ENCODE measurements around the gene WDR11.
"Not testable (repeated sequence)": the region's sequence is repeated elsewhere in the genome, so short reads cannot be mapped to it uniquely, and the experiment has no call there.

The WDR11 gene

GRCh38 chr10:120838941-120839340, 12.2 kb upstream of the WDR11 start:
- no peak for DNase-seq

- DNase-seq = no peak
These were observed 9.5 kb upstream of the WDR11 start for GRCh38 chr10:120841522-120842189.

GRCh38 chr10:120854388-120854787, 3.2 kb downstream of the WDR11 start:
- no peak for DNase-seq

GRCh38 chr10:120861178-120861855, 10.2 kb downstream of the WDR11 start:
- DNase-seq = no peak

- no peak for DNase-seq
These were observed 22.6 kb downstream of the WDR11 start for GRCh38 chr10:120873741-120874140.

GRCh38 chr10:120883071-120883470, 31.9 kb downstream of the WDR11 start:
- no peak for DNase-seq

- no peak for DNase-seq
These were observed 36.3 kb downstream of the WDR11 start for GRCh38 chr10:120887482-120887881.

- no peak for DNase-seq
These were observed 40.2 kb downstream of the WDR11 start for GRCh38 chr10:120891365-120891764.

- no peak for DNase-seq
These were observed 43.4 kb downstream of the WDR11 start for GRCh38 chr10:120894556-120894955.

- DNase-seq = no peak
These were observed 46.2 kb downstream of the WDR11 start for GRCh38 chr10:120897343-120897742.

GRCh38 chr10:120905268-120905667, 54.1 kb downstream of the WDR11 start:
- no peak for DNase-seq

GRCh38 chr10:120917521-120918250, 66.5 kb downstream of the WDR11 start:
- DNase-seq = no peak

GRCh38 chr10:120923886-120924285, 72.7 kb downstream of the WDR11 start:
- DNase-seq = not testable (repeated sequence)

GRCh38 chr10:120926611-120927010, 75.4 kb downstream of the WDR11 start:
- no peak for DNase-seq

- DNase-seq = no peak
These were observed 76.2 kb downstream of the WDR11 start for GRCh38 chr10:120927352-120927751.

GRCh38 chr10:120929166-120929565, 78.0 kb downstream of the WDR11 start:
- no peak for DNase-seq

GRCh38 chr10:120931423-120931822, 80.3 kb downstream of the WDR11 start:
- DNase-seq = no peak

- no peak for DNase-seq
These were observed 80.8 kb downstream of the WDR11 start for GRCh38 chr10:120931999-120932398.

GRCh38 chr10:120938822-120939221, 87.7 kb downstream of the WDR11 start:
- DNase-seq = no peak

- no peak for DNase-seq
These were observed 89.2 kb downstream of the WDR11 start for GRCh38 chr10:120940299-120940900.

- no peak for DNase-seq
These were observed 90.3 kb downstream of the WDR11 start for GRCh38 chr10:120941501-120941900.

- DNase-seq = peak in 54 of 56 donors; percentile 17 to 91 (median 74)
These were observed 91.7 kb downstream of the WDR11 start for GRCh38 chr10:120942806-120943413.
